Measurements from ENCODE around the gene TRMT10B.
"Not testable (repeated sequence)": the region's sequence is repeated elsewhere in the genome, so short reads cannot be mapped to it uniquely, and the experiment has no call there.

- TF ChIP-seq, protein P1, sequence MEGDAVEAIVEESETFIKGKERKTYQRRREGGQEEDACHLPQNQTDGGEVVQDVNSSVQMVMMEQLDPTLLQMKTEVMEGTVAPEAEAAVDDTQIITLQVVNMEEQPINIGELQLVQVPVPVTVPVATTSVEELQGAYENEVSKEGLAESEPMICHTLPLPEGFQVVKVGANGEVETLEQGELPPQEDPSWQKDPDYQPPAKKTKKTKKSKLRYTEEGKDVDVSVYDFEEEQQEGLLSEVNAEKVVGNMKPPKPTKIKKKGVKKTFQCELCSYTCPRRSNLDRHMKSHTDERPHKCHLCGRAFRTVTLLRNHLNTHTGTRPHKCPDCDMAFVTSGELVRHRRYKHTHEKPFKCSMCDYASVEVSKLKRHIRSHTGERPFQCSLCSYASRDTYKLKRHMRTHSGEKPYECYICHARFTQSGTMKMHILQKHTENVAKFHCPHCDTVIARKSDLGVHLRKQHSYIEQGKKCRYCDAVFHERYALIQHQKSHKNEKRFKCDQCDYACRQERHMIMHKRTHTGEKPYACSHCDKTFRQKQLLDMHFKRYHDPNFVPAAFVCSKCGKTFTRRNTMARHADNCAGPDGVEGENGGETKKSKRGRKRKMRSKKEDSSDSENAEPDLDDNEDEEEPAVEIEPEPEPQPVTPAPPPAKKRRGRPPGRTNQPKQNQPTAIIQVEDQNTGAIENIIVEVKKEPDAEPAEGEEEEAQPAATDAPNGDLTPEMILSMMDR (IDR thresholded peaks at IDR 0.05; ENCODE audit: low read depth, low read length) = not testable (repeated sequence)
- not testable (repeated sequence) for TF ChIP-seq EZH2phosphoT487 (IDR thresholded peaks at IDR 0.05; ENCODE audit: low read depth)
Measured at GRCh38 chr9:37752112-37752511, 1.5 kb upstream of the TRMT10B start.
